H1 (cell line): ENCODE results near the gene MVD. TPM values are rescaled to one million over a fixed set of nuclear protein-coding genes. Genes with fewer than 3 reads are reported as not detected.

Experiments used
- CTCF ChIA-PET: fragments of 300-600 bp; sonication (Branson Sonifier 250); formaldehyde crosslinking; loops from one replicate; lab custom pipeline; 2021; ENCODE audit not compliant: partially characterized antibody; lab: Charles Lee
- POLR2A ChIA-PET: fragments of 300-600 bp; sonication (Branson Sonifier 250); formaldehyde crosslinking; loops from one replicate; lab custom pipeline; 2021; ENCODE audit warnings: inconsistent platforms; ENCODE audit not compliant: partially characterized antibody; lab: Charles Lee
- DNase-seq, 2 experiments: peaks; one replicate each; pipeline versions ENCODE4 v3.0.0 to v3.0.0-alpha.2; 2010 to 2022; ENCODE audit warnings: low spot score in 2 of 2, low read depth in 1 of 2, mixed read lengths in 1 of 2
- FAIRE-seq: peaks from 2 replicates; lab custom pipeline; 2011; peaks lifted over from hg19 to GRCh38; lab: Jason Lieb, UNC
- H2AFZ ChIP-seq: 2 replicates; pipeline ENCODE4 v1.8.1; 2012; ENCODE audit warnings: low read length, inconsistent platforms
- H2AK5ac ChIP-seq: 2 replicates; pipeline ENCODE4 v1.6.1; 2013; ENCODE audit warnings: low read depth, low read length
- H2BK120ac ChIP-seq: replicated peaks from 2 replicates; pipeline ENCODE3; 2013; ENCODE audit warnings: low read depth, low read length, inconsistent platforms
- H2BK12ac ChIP-seq: 2 replicates; pipeline ENCODE4 v1.6.1; 2013; ENCODE audit warnings: low read depth, low read length
- H2BK15ac ChIP-seq: 2 replicates; pipeline ENCODE4 v1.6.1; 2013; ENCODE audit warnings: low read length
- H2BK20ac ChIP-seq: 2 replicates; pipeline ENCODE4 v1.6.1; 2013; ENCODE audit warnings: low read length
- H2BK5ac ChIP-seq: 2 replicates; pipeline ENCODE4 v1.6.1; 2013; ENCODE audit warnings: low read depth, low read length
- H3K14ac ChIP-seq: 2 replicates; pipeline ENCODE4 v1.6.1; 2013; ENCODE audit warnings: inconsistent platforms; ENCODE audit not compliant: insufficient read length
- H3K18ac ChIP-seq: 2 replicates; pipeline ENCODE4 v1.6.1; 2013; ENCODE audit warnings: low read length; ENCODE audit errors: extremely low read depth
- H3K23ac ChIP-seq: 2 replicates; pipeline ENCODE4 v1.6.1; 2013; ENCODE audit warnings: inconsistent platforms; ENCODE audit not compliant: insufficient read length
- H3K23me2 ChIP-seq: 2 replicates; pipeline ENCODE4 v1.6.1; 2013; ENCODE audit warnings: low read depth, low read length
- H3K27ac ChIP-seq: 2 replicates; pipeline ENCODE4 v1.6.1; 2011; ENCODE audit warnings: low read depth, low read length, inconsistent platforms
- H3K27me3 ChIP-seq, 4 experiments: replicated peaks in 1 of 4; 1 replicate in 1 of 4; 2 replicates in 3 of 4; pipeline versions ENCODE4 v1.6.1 to v1.8.1; 2011 to 2013; ENCODE audit warnings: low read length in 3 of 4, mild to moderate bottlenecking in 3 of 4, inconsistent platforms in 2 of 4, mixed read lengths in 2 of 4, moderate library complexity in 1 of 4; ENCODE audit not compliant: control insufficient read depth in 3 of 4, insufficient read depth in 3 of 4; ENCODE audit errors: extremely low read depth in 1 of 4
- H3K36me3 ChIP-seq, 4 experiments: 2 replicates each; pipeline versions ENCODE4 v1.6.1 to v1.8.1; 2011 to 2013; ENCODE audit warnings: mild to moderate bottlenecking in 4 of 4, low read length in 3 of 4, moderate library complexity in 2 of 4, control low read depth in 1 of 4, inconsistent platforms in 1 of 4; ENCODE audit not compliant: insufficient read depth in 4 of 4, control insufficient read depth in 2 of 4
- H3K4ac ChIP-seq: replicated peaks from 2 replicates; pipeline ENCODE3; 2013; ENCODE audit warnings: low read length, low read depth, mixed read lengths, inconsistent platforms; ENCODE audit not compliant: insufficient read length
- H3K4me1 ChIP-seq, 4 experiments: replicated peaks in 1 of 4; 1 replicate in 1 of 4; 2 replicates in 3 of 4; pipeline versions ENCODE4 v1.6.1 to v1.8.1; 2011 to 2013; ENCODE audit warnings: low read length in 3 of 4, inconsistent platforms in 2 of 4, mixed read lengths in 1 of 4; ENCODE audit not compliant: insufficient read depth in 4 of 4, control insufficient read depth in 3 of 4
- H3K4me2 ChIP-seq, 2 experiments: 2 replicates each; pipeline versions ENCODE4 v1.6.1 to v1.8.1; 2011 to 2013; ENCODE audit warnings: low read depth in 2 of 2, low read length in 2 of 2, control low read depth in 1 of 2, inconsistent platforms in 1 of 2, mild to moderate bottlenecking in 1 of 2; ENCODE audit not compliant: insufficient read depth in 1 of 2
- H3K4me3 ChIP-seq, 4 experiments: fragments of 200-600, 300-600 bp in 1 of 4; sonication (generic), shearing (Covaris generic), sonication (Bioruptor Twin) in 1 of 4; 2 replicates each; pipeline versions ENCODE4 v1.5.1 to v1.8.1; 2011 to 2016; ENCODE audit warnings: low read length in 4 of 4, low read depth in 3 of 4, control low read depth in 2 of 4, inconsistent platforms in 2 of 4, mild to moderate bottlenecking in 2 of 4, mixed read lengths in 1 of 4, moderate library complexity in 1 of 4; ENCODE audit not compliant: insufficient read depth in 2 of 4; ENCODE audit errors: extremely low read depth in 1 of 4
- H3K56ac ChIP-seq: replicated peaks from 2 replicates; pipeline ENCODE3; 2013; ENCODE audit warnings: low read depth, mild to moderate bottlenecking, mixed read lengths, low read length, inconsistent platforms; ENCODE audit not compliant: insufficient read length
- H3K79me1 ChIP-seq: 2 replicates; pipeline ENCODE4 v1.6.1; 2013; ENCODE audit warnings: low read depth, low read length, control low read depth
- H3K79me2 ChIP-seq, 2 experiments: 2 replicates each; pipeline versions ENCODE4 v1.6.1 to v1.8.1; 2012 to 2013; ENCODE audit warnings: low read length in 2 of 2, mild to moderate bottlenecking in 2 of 2, inconsistent platforms in 1 of 2; ENCODE audit not compliant: insufficient read depth in 2 of 2, control insufficient read depth in 1 of 2
- H3K9ac ChIP-seq, 4 experiments: replicated peaks in 1 of 4; 1 replicate in 1 of 4; 2 replicates in 3 of 4; pipeline versions ENCODE4 v1.6.1 to v1.8.1; 2011 to 2013; ENCODE audit warnings: low read depth in 3 of 4, low read length in 3 of 4, control low read depth in 2 of 4, mild to moderate bottlenecking in 2 of 4, moderate library complexity in 2 of 4, inconsistent platforms in 1 of 4; ENCODE audit errors: extremely low read depth in 1 of 4
- H3K9me3 ChIP-seq, 2 experiments: 2 replicates each; pipeline versions ENCODE4 v1.6.1 to v1.8.1; 2012 to 2013; ENCODE audit warnings: mild to moderate bottlenecking in 2 of 2, moderate library complexity in 2 of 2, control low read depth in 1 of 2, inconsistent platforms in 1 of 2, low read depth in 1 of 2, low read length in 1 of 2, mixed read lengths in 1 of 2; ENCODE audit not compliant: insufficient read depth in 2 of 2
- H4K20me1 ChIP-seq, 2 experiments: replicated peaks in 1 of 2; 2 replicates each; pipeline versions ENCODE3 to v1.8.1; 2011 to 2013; ENCODE audit warnings: inconsistent platforms in 2 of 2, low read length in 2 of 2, mild to moderate bottlenecking in 1 of 2; ENCODE audit not compliant: insufficient read depth in 2 of 2, control insufficient read depth in 1 of 2
- H4K5ac ChIP-seq: 2 replicates; pipeline ENCODE4 v1.6.1; 2013; ENCODE audit warnings: low read length, low read depth, mixed read lengths, inconsistent platforms; ENCODE audit not compliant: insufficient read length
- H4K8ac ChIP-seq: 2 replicates; pipeline ENCODE4 v1.8.0; 2013; ENCODE audit warnings: mild to moderate bottlenecking, moderate library complexity, low read length, inconsistent platforms; ENCODE audit not compliant: insufficient read depth; ENCODE audit errors: extremely low read depth
- H4K91ac ChIP-seq: replicated peaks from 2 replicates; pipeline ENCODE3; 2013; ENCODE audit warnings: low read length, mixed read lengths, inconsistent platforms; ENCODE audit not compliant: insufficient read length
- EGR1 ChIP-seq: IDR thresholded peaks from 2 replicates; pipeline ENCODE4 v1.6.1; 2011; ENCODE audit warnings: low read depth, low read length, borderline replicate concordance
- EZH2 ChIP-seq: fragments of 200-600 bp; sonication (generic); IDR thresholded peaks from 2 replicates; pipeline ENCODE4 v1.7.1; 2012; ENCODE audit warnings: low read depth, mild to moderate bottlenecking, moderate library complexity, low read length, inconsistent platforms; ENCODE audit not compliant: severe bottlenecking
- GTF2F1 ChIP-seq: IDR thresholded peaks from 2 replicates; pipeline ENCODE4 v1.6.1; 2012; ENCODE audit warnings: low read depth, low read length, improper control_type of control experiment, borderline replicate concordance
- NANOG ChIP-seq: IDR thresholded peaks from 2 replicates; pipeline ENCODE4 v1.6.1; 2011; ENCODE audit warnings: low read length, low read depth, mild to moderate bottlenecking, inconsistent platforms; ENCODE audit not compliant: insufficient read depth, poor library complexity, severe bottlenecking
- RAD21 ChIP-seq, 2 experiments: IDR thresholded peaks in 1 of 2; conservative IDR thresholded peaks in 1 of 2; 2 replicates each; pipeline ENCODE4 v1.6.1; 2011; ENCODE audit warnings: low read depth in 2 of 2, low read length in 2 of 2, improper control_type of control experiment in 1 of 2, inconsistent platforms in 1 of 2, mild to moderate bottlenecking in 1 of 2, moderate library complexity in 1 of 2
- RBBP5 ChIP-seq: IDR thresholded peaks from 2 replicates; pipeline ENCODE4 v1.7.1; 2012; ENCODE audit warnings: low read depth, mild to moderate bottlenecking, inconsistent platforms, low read length, moderate library complexity, borderline replicate concordance
- RNF2 ChIP-seq: fragments of 200-900, 300-1000 bp; sonication (generic); IDR thresholded peaks from 2 replicates; pipeline ENCODE4 v1.7.1; 2016; ENCODE audit warnings: borderline replicate concordance, low read depth, mild to moderate bottlenecking, antibody characterized with exemption, low read length; ENCODE audit not compliant: poor library complexity, severe bottlenecking; ENCODE audit errors: missing control alignments
- RXRA ChIP-seq: IDR thresholded peaks from 2 replicates; pipeline ENCODE4 v1.6.1; 2011; ENCODE audit warnings: low read depth, mild to moderate bottlenecking, low read length, moderate library complexity; ENCODE audit not compliant: insufficient read depth
- SAP30 ChIP-seq: fragments of 300-600 bp; sonication (generic); IDR thresholded peaks from 2 replicates; pipeline ENCODE4 v1.7.1; 2012; ENCODE audit warnings: low read length, moderate library complexity, mild to moderate bottlenecking, inconsistent platforms; ENCODE audit not compliant: insufficient read depth, insufficient replicate concordance
- YY1 ChIP-seq: IDR thresholded peaks from 2 replicates; pipeline ENCODE4 v1.6.1; 2011; ENCODE audit warnings: low read depth, mild to moderate bottlenecking, low read length
- WGBS, 2 experiments: shearing (Covaris generic) in 1 of 2; methylation state at CpG; one replicate each; pipeline versions ENCODE4 v1.1.6 to v1.1.7; 2013 to 2015; ENCODE audit warnings: low lambda C conversion rate in 2 of 2, mixed read lengths in 2 of 2, inconsistent platforms in 1 of 2, low coverage in 1 of 2, missing lambda C conversion rate in 1 of 2; ENCODE audit not compliant: insufficient replicate concordance in 2 of 2, insufficient coverage in 1 of 2, insufficient read length in 1 of 2; ENCODE audit errors: extremely low coverage in 1 of 2, missing lambda C conversion rate in 1 of 2; 5-methylcytosine and 5-hydroxymethylcytosine counted together
- polyA plus RNA-seq, 7 experiments: library from polyadenylated mRNA; depleted of rRNA in 3 of 7; stranded (reverse) in 5 of 7; unstranded in 2 of 7; fragments of >200 nt in 5 of 7; fragments of 200-250 nt in 2 of 7; gene quantifications; 1 replicate in 5 of 7; 2 replicates in 1 of 7; 4 replicates in 1 of 7; pipeline versions ENCODE4 v1.2.1 to v1.2.3, GENCODE V29; 2011 to 2013; ENCODE audit warnings: missing spikeins in 2 of 7, mixed read lengths in 2 of 7
- total RNA-seq: library from RNA; stranded (reverse); fragmentation: NEBNext Ultra II Directional; extraction: Animal tissue kit (Norgen Biotek cat#: 25700); gene quantifications from 2 replicates; pipeline ENCODE4 v1.2.1, GENCODE V29; 2021
- TF ChIP-seq, protein P1 (sequence below): IDR thresholded peaks from 2 replicates; pipeline ENCODE4 v1.6.1; 2011; ENCODE audit warnings: low read depth, mild to moderate bottlenecking, low read length; ENCODE audit not compliant: insufficient read depth

Gene MVD
- total and polyA plus RNA-seq, 2 of the 8 experiments (the other 6 are each of a cell fraction or from before 2014, with no cell fraction given), result 47.2 to 77.3 TPM

DNA sequence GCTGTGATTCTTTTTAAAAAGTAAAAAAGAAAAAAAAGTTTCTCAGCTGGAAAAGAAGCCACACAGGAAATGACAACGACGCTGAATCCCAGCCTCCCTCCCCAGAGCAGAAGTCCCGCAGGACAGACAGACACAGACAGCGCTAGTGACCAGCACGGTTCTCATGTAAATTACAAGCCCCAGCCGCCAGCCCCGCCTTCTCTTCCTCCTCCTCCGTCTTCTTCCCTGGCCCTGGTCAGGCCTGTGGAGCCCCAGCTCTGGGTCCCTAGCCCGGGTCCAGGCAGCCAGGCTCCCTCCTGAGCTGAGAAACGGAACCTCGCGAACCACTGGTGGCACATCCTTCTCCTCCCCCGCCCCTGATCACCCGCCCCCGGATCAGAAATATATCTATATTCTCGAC, 31.5 kb downstream of the MVD start:
- DNase-seq, result no peak
- no peak overlapping the region for H2BK120ac ChIP-seq
- H3K4me1 ChIP-seq, result peaks cover 0 to 27% (median 12%) of the 10 kb centered on the region in 4 experiments; a peak in 6 of 7 replicates
- no peaks in the 10 kb centered on the region for H3K79me2 ChIP-seq
- H4K5ac ChIP-seq, result no peak overlapping the region
- H2BK15ac ChIP-seq, result no peak overlapping the region
- H3K4me2 ChIP-seq, result no peak overlapping the region
- H3K36me3 ChIP-seq, result peaks cover 4 to 20% (median 12%) of the 10 kb centered on the region in 4 experiments; a peak in 6 of 8 replicates
- H4K8ac ChIP-seq, result no peak overlapping the region
- H3K79me1 ChIP-seq, result no peaks in the 10 kb centered on the region; the same call in 1 of the 2 replicates
- no peaks in the 10 kb centered on the region for H3K9me3 ChIP-seq
- no peak overlapping the region for H4K91ac ChIP-seq
- H3K14ac ChIP-seq, result no peak overlapping the region
- H2AK5ac ChIP-seq, result no peak overlapping the region
- ChIA-PET CTCF (interaction anchor here (0.5 to 11.2 kb wide), 6 partner anchors 8 to 226 kb away, joined by 3 to 89 read pairs (median 8); partner anchors contain the start of genes GALNS, IL17C and TRAPPC2L), POLR2A (interaction anchor here (1.5 to 2.0 kb wide), 2 partner anchors 19 to 41 kb away, joined by 3 to 5 read pairs; no protein-coding TSS in a partner anchor)
- no peak overlapping the region for H3K4me3 ChIP-seq
- H3K27me3 ChIP-seq, result peaks cover 0 to 4% (median 0%) of the 10 kb centered on the region in 4 experiments; a peak in 2 of 7 replicates
- no peak overlapping the region for H2BK12ac ChIP-seq
- H3K18ac ChIP-seq, result no peak overlapping the region
- no peak overlapping the region for H3K9ac ChIP-seq
- H3K56ac ChIP-seq, result no peak overlapping the region
- H3K27ac ChIP-seq, result no peak overlapping the region
- peaks cover 2 to 9% of the 10 kb centered on the region in 2 experiments for H4K20me1 ChIP-seq
- 91% methylated on average over 13 of the region's 16 CpGs; no CpG with 5 or more reads in 1 of the 2 experiments for WGBS, 2 experiments
- no peak overlapping the region for H3K4ac ChIP-seq
- H3K23me2 ChIP-seq, result peaks cover 8% of the 10 kb centered on the region
- no peak overlapping the region for H3K23ac ChIP-seq
- H2BK20ac ChIP-seq, result no peak overlapping the region
- no peak overlapping the region for H2AFZ ChIP-seq
- no peak for FAIRE-seq
- no peak overlapping the region for H2BK5ac ChIP-seq
- TF ChIP-seq RAD21 (IDR thresholded peaks at IDR 0.05 in 1 of 2, conservative IDR thresholded peaks at IDR 0.05 in 1 of 2; ENCODE audit: low read depth in 2 of 2, low read length in 2 of 2) (no peak), NANOG (no peak), EGR1 (no peak), RXRA (no peak), SAP30 (no peak), RBBP5 (no peak), EZH2 (no peak), RNF2 (no peak), GTF2F1 (no peak), YY1 (no peak)
- TF ChIP-seq, protein P1, sequence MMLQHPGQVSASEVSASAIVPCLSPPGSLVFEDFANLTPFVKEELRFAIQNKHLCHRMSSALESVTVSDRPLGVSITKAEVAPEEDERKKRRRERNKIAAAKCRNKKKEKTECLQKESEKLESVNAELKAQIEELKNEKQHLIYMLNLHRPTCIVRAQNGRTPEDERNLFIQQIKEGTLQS, result no peak
